TTC549 (cell line): ENCODE measurements around the gene AP1M1.

Experiments
- FAIRE-seq: peaks from 2 replicates; lab custom pipeline; 2012; peaks lifted over from hg19 to GRCh38; lab: Jason Lieb, UNC

Gene AP1M1

GRCh38 chr19:16233836-16234551 is 36.3 kb downstream of the AP1M1 start:
- no peak for FAIRE-seq

- no peak for FAIRE-seq
Measured at GRCh38 chr19:16234552-16235445, 37.1 kb downstream of the AP1M1 start.

GRCh38 chr19:16235811-16236652 is 38.3 kb downstream of the AP1M1 start:
- FAIRE-seq = no peak

GRCh38 chr19:16244091-16244490 is 46.4 kb downstream of the AP1M1 start:
- no peak for FAIRE-seq

- FAIRE-seq = no peak
Measured at GRCh38 chr19:16247353-16248182, 49.9 kb downstream of the AP1M1 start.

GRCh38 chr19:16248380-16249023 is 50.8 kb downstream of the AP1M1 start:
- no peak for FAIRE-seq

DNA sequence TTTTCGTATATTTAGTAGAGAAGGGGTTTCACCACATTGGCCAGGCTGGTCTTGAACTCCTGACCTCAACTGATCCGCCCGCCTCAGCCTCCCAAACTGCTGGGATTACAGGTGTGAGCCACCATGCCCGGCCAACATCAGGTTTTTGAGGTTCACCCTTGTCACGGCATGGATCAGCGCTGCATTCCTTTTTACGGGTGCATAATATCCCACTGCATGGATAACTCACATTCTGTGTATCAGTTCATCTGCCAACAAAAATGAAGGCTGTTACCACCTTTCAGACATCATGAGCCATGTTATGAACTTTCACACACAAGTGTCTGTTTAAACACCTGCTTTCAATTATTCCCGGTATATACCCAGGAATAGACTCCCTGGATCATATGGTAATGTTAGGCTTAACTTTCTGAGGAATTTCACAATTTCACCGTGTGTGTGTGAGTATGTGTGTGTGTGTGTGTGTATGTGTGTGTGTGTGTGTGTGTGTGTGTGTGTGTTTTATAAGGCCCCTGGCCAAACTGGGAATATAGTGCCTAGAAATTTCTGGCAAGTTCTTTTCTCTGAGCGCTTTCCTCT is 52.2 kb downstream of the AP1M1 start:
- no peak for FAIRE-seq

DNA sequence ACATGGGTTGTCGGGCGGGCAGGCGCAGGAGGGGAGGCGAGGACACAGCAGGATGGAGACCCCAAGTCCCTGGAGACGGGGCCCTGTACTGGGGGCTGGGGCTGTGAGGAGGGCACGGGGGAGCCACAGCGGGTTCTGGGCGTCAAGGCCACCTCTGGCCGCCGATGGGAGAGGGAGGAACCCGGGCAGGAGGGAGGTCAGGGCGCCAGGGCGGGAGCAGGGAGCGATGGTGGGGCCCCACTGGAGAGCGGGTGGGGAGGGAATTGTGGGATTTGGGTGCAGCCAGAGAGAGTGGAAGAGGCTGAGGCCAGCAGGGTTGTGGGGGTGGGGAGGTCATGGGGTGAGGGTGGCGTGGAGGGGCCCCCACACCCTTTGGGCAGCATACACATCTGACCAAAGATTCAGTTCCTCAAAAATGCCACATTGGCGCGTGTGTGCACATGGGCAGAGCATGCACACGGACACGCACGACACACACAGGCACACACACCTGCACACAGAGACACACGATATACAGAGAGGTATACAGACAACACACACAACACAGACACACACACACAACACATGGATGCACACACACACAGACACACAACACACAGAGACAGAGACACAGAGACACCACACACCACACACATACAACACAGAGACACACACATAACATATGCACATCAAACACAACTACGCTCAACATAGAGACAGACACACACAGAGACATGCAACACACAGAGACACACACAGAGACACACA is 54.9 kb downstream of the AP1M1 start:
- FAIRE-seq = no peak

DNA sequence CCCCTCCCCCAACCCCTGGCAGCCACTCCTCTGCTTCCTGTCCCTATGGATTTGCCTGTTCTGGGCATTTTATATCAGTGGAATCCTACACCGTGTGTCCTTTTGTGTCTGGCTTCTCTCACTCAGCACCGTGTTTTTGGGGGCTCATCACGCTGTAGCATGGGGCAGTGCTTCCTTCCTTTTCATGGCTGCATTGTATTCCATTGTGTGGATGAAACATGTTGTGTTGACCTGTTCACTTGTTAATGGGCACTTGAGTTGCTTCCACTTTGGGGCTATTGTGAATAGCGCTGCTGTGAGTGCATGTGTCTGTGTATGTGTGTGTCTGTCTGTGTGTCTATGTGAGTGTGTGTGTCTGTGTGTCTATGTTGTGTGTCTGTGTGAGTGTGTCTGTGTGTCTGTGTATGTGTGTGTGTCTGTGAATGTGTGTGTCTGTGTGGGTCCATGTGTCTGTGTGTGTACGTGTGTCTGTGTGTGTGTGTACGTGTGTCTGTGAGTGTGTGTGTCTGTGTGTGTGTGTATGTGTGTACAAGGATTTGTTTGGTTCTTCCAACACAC is 57.2 kb downstream of the AP1M1 start:
- FAIRE-seq = no peak

DNA sequence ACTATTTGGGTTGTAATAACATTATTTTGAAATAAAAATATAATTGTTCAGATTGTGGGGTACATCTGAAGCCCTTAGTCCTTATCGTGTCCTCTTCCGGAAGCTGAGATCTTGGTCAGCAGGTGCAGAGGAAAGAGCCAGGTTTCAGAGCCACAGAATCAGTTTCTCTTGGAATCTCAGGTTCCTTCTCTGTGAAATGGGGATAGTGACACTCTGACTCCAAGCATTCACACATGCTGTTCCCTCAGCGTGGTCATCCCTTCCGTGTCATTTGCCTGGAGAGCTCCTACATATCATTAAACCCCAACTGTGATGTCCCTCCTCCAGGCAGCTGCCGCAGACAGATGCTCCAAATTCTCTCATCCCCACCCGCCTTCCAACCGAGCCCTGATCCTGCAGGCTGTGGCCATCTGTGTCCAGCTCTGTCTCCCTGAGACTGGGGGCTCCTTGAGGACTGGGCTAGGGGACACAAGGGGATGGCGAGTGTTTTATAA is 59.8 kb downstream of the AP1M1 start:
- no peak for FAIRE-seq

GRCh38 chr19:16258440-16258903 is 60.8 kb downstream of the AP1M1 start:
- no peak for FAIRE-seq

DNA sequence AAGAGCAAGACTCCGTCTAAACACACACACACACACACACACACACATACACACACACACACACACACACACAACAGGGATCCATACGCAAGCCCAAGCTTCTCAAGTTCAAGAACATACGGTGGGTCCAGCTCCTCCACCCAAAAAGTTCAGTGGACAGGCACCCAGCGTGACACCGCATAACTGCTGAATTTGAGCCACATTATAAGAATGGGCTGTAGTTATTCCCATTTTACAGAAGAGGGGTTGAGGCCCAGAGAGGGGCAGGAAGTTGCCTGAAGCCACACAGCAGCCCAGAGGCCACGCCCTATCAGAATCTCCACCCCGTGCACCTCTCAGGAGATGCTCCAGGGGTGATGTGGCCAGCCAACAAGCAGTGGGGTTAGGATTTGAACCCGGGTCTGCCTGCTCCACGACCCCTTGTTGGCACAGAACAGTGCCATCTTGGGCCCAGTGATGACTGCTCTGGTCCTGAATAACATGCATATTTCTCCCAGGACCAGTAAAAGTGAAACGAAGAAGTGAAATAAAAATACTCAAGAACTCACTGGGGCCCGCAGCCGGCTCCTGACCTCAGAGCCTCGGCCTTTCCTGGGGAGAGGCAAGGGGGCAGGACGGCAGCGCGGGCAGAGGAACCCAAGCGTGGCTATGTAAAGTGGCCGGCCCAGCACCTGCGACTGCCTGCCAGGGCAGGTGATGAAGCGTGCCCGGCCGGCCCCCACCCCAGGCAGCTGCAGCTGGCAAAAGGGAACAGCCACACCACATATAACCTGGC is 61.9 kb downstream of the AP1M1 start:
- no peak for FAIRE-seq

GRCh38 chr19:16260160-16260811 is 62.6 kb downstream of the AP1M1 start:
- FAIRE-seq = no peak

GRCh38 chr19:16260812-16261161 is 63.1 kb downstream of the AP1M1 start:
- no peak for FAIRE-seq

- no peak for FAIRE-seq
Measured at GRCh38 chr19:16261584-16262368, 64.1 kb downstream of the AP1M1 start.

GRCh38 chr19:16262618-16263017 is 64.9 kb downstream of the AP1M1 start:
- no peak for FAIRE-seq

DNA sequence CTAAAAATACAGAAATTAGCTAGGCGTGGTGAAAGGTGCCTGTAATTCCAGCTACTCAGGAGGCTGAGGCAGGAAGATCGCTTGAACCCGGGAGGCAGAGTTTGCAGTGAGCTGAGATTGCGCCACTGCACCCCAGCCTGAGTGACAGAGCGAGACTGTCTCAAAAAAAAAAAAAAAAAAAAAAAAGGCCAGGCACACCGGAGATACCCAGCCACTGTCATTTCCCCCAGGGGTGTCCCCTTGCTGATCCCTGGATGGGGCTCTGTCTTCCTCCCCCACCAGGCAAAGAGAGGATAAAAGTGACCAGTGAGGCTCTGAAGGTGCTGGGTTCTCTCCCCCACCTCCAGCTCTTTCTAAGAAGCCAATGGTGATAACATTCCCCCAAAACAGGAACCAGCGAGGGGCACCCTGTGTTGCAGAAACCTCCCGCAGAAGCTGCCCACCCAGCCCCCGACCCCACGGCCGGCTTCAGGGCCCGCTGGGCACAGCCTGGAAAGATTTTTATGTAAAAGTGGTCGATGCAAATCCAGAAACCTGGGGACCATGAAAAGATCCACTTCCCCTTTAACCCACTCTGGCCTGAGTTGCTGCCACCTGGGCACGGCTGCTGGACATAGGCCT is 65.5 kb downstream of the AP1M1 start:
- FAIRE-seq = no peak
